Breast epithelium (tissue), 3 donors: ENCODE data around the gene LMTK3.

Experiments used
- CTCF ChIP-seq, 3 donors: fragments of 450-650 bp; IDR thresholded peaks; one replicate each; pipeline ENCODE4 v1.5.1; 2016 to 2017; ENCODE audit warnings: antibody characterized with exemption in 3 of 3, mild to moderate bottlenecking in 3 of 3, moderate library complexity in 3 of 3
- POLR2AphosphoS5 ChIP-seq, 3 donors: sonication (generic); formaldehyde crosslinking; IDR thresholded peaks; one replicate each; pipeline ENCODE4 v1.6.1; 2017; ENCODE audit warnings: antibody characterized with exemption in 3 of 3

DNA sequence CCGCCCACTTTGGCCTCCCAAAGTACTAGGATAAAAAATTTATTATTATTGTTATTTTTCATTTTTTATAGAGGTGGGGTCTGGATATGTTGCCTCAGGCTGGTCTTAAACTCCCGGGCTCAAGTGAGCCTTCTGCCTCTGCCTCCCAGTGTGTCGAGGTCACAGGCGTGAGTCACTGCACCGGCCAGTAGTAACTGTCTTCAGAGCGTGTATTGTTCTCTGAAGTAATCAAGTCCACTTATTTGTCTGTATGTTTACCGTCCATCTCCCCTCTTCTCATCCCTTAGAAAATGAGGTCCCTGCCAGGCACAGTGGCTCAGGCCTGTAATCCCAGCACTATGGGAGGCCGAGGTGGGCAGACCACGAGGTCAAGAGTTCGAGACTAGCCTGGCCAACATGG is 22.1 kb upstream of the LMTK3 start:
- no peak for TF ChIP-seq POLR2AphosphoS5 (IDR thresholded peaks at IDR 0.05)
- TF ChIP-seq CTCF (IDR thresholded peaks at IDR 0.05) = no peak
